ENCODE results near the gene SLC25A40.
"Not testable (repeated sequence)": the region's sequence is repeated elsewhere in the genome, so short reads cannot be mapped to it uniquely, and the experiment has no call there.

Gene SLC25A40

DNA sequence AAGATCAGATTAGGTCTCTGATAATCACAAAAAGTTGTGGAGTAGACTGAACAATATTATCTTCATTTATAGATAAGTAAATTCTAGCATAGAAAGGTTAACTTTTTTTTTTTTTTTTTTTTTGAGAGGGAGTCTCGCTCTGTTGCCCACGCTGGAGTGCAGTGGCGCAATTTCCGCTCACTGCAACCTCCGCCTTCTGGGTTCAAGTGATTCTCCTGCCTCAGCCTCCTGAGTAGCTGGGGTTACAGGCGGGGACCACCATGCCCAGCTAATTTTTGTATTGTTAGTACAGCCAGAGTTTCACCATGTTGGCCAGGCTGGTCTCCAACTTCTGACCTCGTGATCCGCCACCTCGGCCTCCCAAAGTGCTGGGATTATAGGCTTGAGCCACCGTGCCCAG lies 2.8 kb downstream of the SLC25A40 start:
- in situ Hi-C loops (cut with HindIII; ENCODE audit: low sequenced_read_pairs) = not testable (repeated sequence)

DNA sequence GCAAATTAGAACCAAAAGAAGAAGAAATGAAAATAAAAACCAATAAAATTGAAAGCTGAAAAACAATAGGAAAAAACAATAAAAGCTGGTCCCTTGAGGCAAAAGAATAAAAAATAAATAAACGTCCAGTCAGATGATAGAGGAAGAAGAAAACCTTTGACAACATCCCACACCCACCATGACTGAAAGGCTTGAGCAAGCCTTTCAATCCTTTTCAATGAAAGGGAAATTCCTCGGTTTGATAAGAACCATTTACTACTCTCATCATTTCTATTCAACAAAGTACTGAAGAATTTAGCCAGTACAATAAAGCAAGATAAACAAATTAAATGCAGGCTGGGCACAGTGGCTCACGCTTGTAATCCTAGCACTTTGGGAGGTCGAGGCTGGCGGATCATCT lies 3.8 kb downstream of the SLC25A40 start:
- in situ Hi-C loops (cut with HindIII; ENCODE audit: low sequenced_read_pairs) = no loop called here

- in situ Hi-C loops (cut with HindIII; ENCODE audit: low sequenced_read_pairs) = no loop called here
These were observed 5.7 kb downstream of the SLC25A40 start for GRCh38 chr7:87870471-87870870.

DNA sequence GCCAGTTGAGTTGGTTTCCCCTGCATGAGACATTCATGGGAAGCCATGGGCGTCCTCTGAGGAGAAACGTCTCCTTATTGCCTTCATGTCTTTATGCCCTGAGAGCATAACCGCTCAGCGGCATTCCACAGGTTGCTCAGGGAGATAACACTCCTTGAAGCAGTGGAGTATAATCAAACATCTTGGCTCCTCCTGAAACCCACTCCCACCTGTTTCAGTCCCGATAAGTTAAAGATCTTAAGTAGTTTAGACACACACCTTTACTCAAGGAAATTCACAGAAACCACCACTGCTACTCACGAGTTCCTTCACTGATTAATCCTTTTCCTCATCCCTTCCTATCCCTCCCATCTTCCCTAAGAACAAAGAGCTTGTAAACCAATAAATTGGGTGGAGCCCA lies 9.6 kb downstream of the SLC25A40 start:
- in situ Hi-C loops (cut with HindIII; ENCODE audit: low sequenced_read_pairs) = not testable (repeated sequence)

DNA sequence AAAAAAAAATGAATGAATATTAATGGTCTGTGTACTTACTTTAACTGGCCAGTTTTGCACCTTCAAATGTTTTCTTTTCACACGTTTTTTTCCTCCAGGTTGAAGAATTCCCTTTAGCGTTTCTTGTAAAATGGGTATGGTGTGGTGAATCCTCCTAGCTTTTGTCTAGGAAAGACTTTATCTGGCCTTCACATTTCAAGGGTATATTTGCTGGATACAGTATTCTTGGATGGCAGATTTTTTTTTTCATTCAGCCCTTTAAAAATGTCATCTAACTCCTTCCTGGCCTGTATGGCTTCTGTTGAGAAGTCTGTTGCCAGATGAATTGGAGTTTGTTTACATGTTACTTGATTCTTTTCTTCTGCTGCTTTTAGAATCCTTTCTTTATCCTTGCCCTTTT lies 10.1 kb downstream of the SLC25A40 start:
- in situ Hi-C loops (cut with HindIII; ENCODE audit: low sequenced_read_pairs) = no loop called here

GRCh38 chr7:87858417-87859100 lies 17.6 kb downstream of the SLC25A40 start:
- in situ Hi-C loops (cut with HindIII; ENCODE audit: low sequenced_read_pairs) = no loop called here

DNA sequence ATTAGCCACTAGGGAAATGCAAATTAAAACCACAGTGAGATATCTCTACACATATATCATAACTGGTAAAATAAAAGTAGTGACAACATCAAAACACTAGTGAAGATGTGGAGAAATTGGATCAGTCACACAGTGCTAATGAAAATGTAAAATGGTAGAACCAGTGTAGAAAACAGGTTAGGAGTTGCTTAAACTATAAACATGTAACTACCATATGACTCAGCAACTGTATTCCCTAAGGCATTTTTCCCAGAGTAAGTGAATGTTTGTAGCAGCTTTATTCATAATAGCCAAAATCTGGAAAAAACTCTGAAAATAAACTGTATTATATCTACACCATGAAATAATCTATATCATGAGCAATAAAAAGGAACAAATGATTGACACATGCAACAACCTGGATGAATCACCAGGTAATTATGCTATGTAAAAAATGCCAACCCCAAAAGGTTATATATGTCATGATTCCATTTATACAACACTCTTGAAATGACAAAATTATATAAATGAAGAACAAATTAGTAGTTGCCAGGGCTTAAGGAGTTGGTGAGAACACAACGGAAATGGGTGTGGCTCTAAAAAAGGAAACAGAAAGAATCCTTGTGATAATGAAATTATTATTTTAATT lies 22.8 kb downstream of the SLC25A40 start:
- in situ Hi-C loops (cut with HindIII; ENCODE audit: low sequenced_read_pairs) = no loop called here

- in situ Hi-C loops (cut with HindIII; ENCODE audit: low sequenced_read_pairs) = no loop called here
These were observed 23.9 kb downstream of the SLC25A40 start for GRCh38 chr7:87852306-87852705.

- in situ Hi-C loops (cut with HindIII; ENCODE audit: low sequenced_read_pairs) = no loop called here
These were observed 25.1 kb downstream of the SLC25A40 start for GRCh38 chr7:87850836-87851593.

GRCh38 chr7:87837597-87837996 lies 38.6 kb downstream of the SLC25A40 start:
- in situ Hi-C loops (cut with HindIII; ENCODE audit: low sequenced_read_pairs) = no loop called here

DNA sequence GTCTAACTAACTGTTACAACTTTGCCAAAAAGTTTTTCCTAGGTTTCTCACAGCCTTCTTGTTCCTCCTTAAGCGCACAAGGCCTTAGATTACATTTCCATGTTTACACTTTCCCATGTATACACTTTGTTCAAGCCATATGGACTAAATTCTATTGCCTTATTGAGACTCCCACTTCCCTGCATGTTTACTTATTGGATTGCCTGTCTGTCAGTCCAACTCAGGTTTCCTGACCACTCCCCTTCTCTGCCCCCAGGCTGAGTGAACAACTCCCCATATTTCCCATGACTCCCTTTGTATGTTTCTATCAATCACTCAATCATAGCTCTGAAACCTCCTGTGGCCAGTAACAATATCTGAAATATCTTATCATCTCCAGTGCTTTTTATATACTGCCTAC lies 43.0 kb downstream of the SLC25A40 start:
- in situ Hi-C loops (cut with HindIII; ENCODE audit: low sequenced_read_pairs) = no loop called here

DNA sequence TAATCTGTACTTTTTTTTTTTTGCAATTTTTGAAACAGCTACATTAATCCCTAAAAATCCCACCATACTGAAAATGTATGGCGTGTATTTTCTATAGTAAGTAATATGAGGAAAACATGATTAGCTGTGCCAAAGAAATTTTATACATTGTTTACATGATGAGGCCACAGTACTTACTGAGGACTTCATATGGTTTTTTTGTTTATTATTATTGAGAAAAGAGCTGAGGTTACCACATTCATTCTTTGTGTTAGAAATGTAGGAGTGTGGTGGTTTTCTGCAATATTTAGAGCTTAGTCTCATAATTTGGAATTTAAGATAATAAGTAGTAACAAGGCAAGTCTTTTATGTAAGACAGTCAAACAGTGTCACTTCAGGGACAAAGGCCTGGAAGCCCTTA lies 45.1 kb downstream of the SLC25A40 start:
- in situ Hi-C loops (cut with HindIII; ENCODE audit: low sequenced_read_pairs) = no loop called here

- in situ Hi-C loops (cut with HindIII; ENCODE audit: low sequenced_read_pairs) = not testable (repeated sequence)
These were observed 47.8 kb downstream of the SLC25A40 start for GRCh38 chr7:87828383-87828782.

GRCh38 chr7:87825369-87825768 lies 50.8 kb downstream of the SLC25A40 start:
- in situ Hi-C loops (cut with HindIII; ENCODE audit: low sequenced_read_pairs) = not testable (repeated sequence)

DNA sequence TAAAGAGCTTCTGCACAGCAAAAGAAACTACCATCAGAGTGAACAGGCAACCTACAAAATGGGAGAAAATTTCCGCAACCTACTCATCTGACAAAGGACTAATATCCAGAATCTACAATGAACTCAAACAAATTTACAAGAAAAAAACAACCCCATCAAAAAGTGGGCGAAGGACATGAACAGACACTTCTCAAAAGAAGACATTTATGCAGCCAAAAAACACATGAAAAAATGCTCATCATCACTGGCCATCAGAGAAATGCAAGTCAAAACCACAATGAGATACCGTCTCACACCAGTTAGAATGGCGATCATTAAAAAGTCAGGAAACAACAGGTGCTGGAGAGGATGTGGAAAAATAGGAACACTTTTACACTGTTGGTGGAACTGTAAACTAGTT lies 54.1 kb downstream of the SLC25A40 start:
- in situ Hi-C loops (cut with HindIII; ENCODE audit: low sequenced_read_pairs) = not testable (repeated sequence)

GRCh38 chr7:87818336-87818735 lies 57.8 kb downstream of the SLC25A40 start:
- in situ Hi-C loops (cut with HindIII; ENCODE audit: low sequenced_read_pairs) = no loop called here

DNA sequence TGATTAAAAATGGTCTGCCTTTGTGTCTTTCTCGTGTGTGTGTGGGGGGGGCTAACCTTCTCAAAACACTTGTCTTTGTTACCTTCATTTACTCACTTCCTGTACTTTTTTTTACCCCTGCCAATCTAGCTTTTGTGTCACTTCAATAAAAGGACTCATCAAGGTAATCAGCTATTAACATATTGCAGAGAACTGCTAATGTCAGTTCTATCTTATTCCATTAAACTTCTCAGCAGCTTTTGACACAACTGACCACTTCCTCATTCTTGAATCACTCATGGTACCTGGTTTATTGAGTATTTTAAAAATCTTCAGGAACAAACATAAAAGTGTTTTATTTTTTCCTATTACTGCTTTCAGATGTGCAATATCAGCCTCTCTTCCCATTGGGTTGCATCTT lies 59.8 kb downstream of the SLC25A40 start:
- in situ Hi-C loops (cut with HindIII; ENCODE audit: low sequenced_read_pairs) = no loop called here

- in situ Hi-C loops (cut with HindIII; ENCODE audit: low sequenced_read_pairs) = no loop called here
These were observed 65.4 kb downstream of the SLC25A40 start for GRCh38 chr7:87810726-87811125.

GRCh38 chr7:87810130-87810529 lies 66.0 kb downstream of the SLC25A40 start:
- in situ Hi-C loops (cut with HindIII; ENCODE audit: low sequenced_read_pairs) = no loop called here

GRCh38 chr7:87806150-87806549 lies 70.0 kb downstream of the SLC25A40 start:
- in situ Hi-C loops (cut with HindIII; ENCODE audit: low sequenced_read_pairs) = no loop called here

DNA sequence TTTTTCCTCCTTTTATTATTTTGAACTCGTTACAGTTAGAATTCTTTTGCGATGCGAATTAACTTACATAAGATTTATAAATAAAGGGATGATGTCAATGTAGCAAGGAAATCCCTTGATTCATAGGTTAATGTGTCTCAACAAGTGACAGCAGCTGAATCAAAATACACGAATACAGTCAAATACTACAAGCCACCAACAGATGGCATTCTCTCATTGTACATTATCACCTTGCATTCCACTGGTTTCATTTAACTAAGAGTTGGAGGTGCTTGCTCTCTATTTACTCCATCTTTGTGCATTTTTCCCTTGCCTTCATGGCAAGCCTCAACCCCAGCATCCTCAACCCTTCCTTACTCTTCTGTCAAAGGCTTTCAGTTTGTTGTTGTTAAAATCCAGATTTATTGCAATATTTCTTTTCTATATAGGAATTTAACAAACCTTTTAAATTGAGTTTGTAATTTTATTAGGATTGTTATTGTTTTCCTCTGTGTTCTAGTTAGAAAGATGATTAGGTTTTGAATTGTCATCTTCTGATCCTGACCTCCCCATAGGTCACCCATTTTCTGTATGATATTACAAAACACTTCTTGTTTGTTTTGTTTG lies 78.3 kb downstream of the SLC25A40 start:
- in situ Hi-C loops (cut with HindIII; ENCODE audit: low sequenced_read_pairs) = no loop called here

DNA sequence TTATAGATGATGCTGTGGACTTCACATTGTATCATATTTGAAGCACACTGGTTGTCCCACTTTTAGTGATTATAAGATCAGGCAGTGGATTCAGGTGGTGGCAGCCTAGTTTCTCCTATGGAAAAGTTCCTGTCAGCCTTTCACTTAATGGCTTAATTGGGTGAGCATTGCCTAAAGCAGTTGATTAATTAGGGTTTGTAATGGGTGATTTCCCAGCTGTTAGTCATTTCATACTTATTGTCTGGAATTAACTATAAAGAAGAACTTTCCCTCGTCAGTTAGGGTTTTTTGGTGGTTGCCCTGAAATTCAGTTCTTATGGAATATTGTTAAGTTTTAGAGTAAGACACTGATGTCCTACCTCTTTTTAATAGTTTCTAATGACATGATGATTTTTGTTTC lies 78.8 kb downstream of the SLC25A40 start:
- in situ Hi-C loops (cut with HindIII; ENCODE audit: low sequenced_read_pairs) = no loop called here
